Natural killer cell (primary cell): ENCODE results near the gene CTAGE9. TPM values are rescaled to one million over a fixed set of nuclear protein-coding genes. Genes with fewer than 3 reads are reported as not detected.

Source experiments
- ATAC-seq, 3 donors: fragments of 150-1000 bp in 2 of 3; fragments of 200-7000 bp in 1 of 3; cut with Tn5 transposase; 1 replicate in 1 of 3; 2 replicates in 2 of 3; pipeline ENCODE4 v1.10.0; 2021; ENCODE audit warnings: mild to moderate bottlenecking in 2 of 3, moderate library complexity in 2 of 3
- DNase-seq, 2 donors: peaks; one replicate each; pipeline versions ENCODE4 v3.0.0 to v3.0.0-alpha.2; 2013 to 2021; ENCODE audit warnings: mixed read lengths in 1 of 2
- H3K27ac ChIP-seq: one replicate; pipeline ENCODE4 v1.5.1; 2013; ENCODE audit warnings: mild to moderate bottlenecking, low read length
- H3K27me3 ChIP-seq: one replicate; pipeline ENCODE4 v1.6.1; 2013; ENCODE audit warnings: low read length; ENCODE audit not compliant: control insufficient read depth, insufficient read depth
- H3K36me3 ChIP-seq: one replicate; pipeline ENCODE4 v1.6.1; 2013; ENCODE audit warnings: low read length; ENCODE audit not compliant: control insufficient read depth, insufficient read depth
- H3K4me1 ChIP-seq: one replicate; pipeline ENCODE4 v1.6.1; 2013; ENCODE audit warnings: low read length; ENCODE audit not compliant: control insufficient read depth, insufficient read depth
- H3K4me3 ChIP-seq: one replicate; pipeline ENCODE4 v1.5.1; 2013; ENCODE audit warnings: low read length
- H3K9me3 ChIP-seq: one replicate; pipeline ENCODE4 v1.6.1; 2013; ENCODE audit warnings: low read length; ENCODE audit not compliant: control insufficient read depth, insufficient read depth
- H3K27ac Mint-ChIP-seq, 2 donors: one replicate each; pipeline ENCODE4 v1.8.0; 2022; ENCODE audit warnings: mild to moderate bottlenecking in 2 of 2, mixed read lengths in 2 of 2, moderate library complexity in 1 of 2
- H3K27me3 Mint-ChIP-seq, 2 donors: one replicate each; pipeline ENCODE4 v1.8.0; 2022; ENCODE audit warnings: low read depth in 2 of 2, mixed read lengths in 2 of 2
- H3K36me3 Mint-ChIP-seq: one replicate; pipeline ENCODE4 v1.8.0; 2022; ENCODE audit warnings: mixed read lengths
- H3K4me1 Mint-ChIP-seq, 2 donors: one replicate each; pipeline ENCODE4 v1.8.0; 2022; ENCODE audit warnings: mixed read lengths in 2 of 2
- H3K4me3 Mint-ChIP-seq: one replicate; pipeline ENCODE4 v1.8.0; 2022; ENCODE audit warnings: mild to moderate bottlenecking, moderate library complexity, mixed read lengths
- H3K9me3 Mint-ChIP-seq, 2 donors: one replicate each; pipeline ENCODE4 v1.8.0; 2022; ENCODE audit warnings: mixed read lengths in 2 of 2
- WGBS: methylation state at CpG from one replicate; pipeline ENCODE4 v1.1.7; 2013; ENCODE audit warnings: missing lambda C conversion rate; ENCODE audit not compliant: insufficient coverage; 5-methylcytosine and 5-hydroxymethylcytosine counted together
- intact Hi-C: fragments of 100-400 bp; cut with micrococcal nuclease; formaldehyde crosslinking; loops from one replicate; pipeline ENCODE4 v1.14.2; 2022
- total RNA-seq, 4 donors: library from RNA; stranded (reverse); fragments of 120-200 nt in 1 of 4; gene quantifications; one replicate each; pipeline versions ENCODE4 v1.2.3 to v1.2.4, GENCODE V29; 2013 to 2022
- TF ChIP-seq, protein P1 (sequence below): fragments of 200-600 bp; IDR thresholded peaks from one replicate; pipeline ENCODE4 v1.8.0; 2022; ENCODE audit warnings: antibody characterized with exemption

CTAGE9 gene
- total RNA-seq, 3 donors from 2014 or later (not counting 1 experiment from before 2014, with no cell fraction given), result 0.21 TPM; not detected in 2

DNA sequence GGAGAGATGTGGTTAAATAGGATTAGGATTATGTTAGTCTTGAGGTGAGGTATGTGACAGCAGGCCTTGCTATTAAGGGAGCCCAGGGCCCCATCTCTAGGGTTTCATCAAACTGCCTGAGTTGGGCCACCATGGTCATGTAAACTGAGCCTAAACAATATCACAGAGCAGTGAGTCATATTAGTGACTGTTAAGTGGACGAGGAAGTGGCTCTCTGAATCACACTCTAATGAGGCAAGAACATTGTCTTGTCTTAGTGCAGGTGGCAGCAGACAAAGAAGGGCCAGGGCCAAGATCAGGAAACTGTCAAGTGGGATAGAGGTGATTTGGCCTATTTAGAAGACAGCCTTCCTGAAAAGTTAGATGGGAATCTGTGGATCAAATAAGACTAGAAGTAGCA, 50.6 kb downstream of the CTAGE9 start:
- 67% methylated on average over 1 of the region's 1 CpG for WGBS
- peaks cover 3% of the 10 kb centered on the region for H3K4me1 ChIP-seq
- H3K27me3 ChIP-seq, result no peaks in the 10 kb centered on the region
- no peak for ATAC-seq
- no peaks in the 10 kb centered on the region for H3K36me3 ChIP-seq
- Mint-ChIP-seq H3K9me3 (no peaks in the 10 kb centered on the region), H3K27ac (no peak overlapping the region), H3K36me3 (no peaks in the 10 kb centered on the region), H3K4me1 (no peaks in the 10 kb centered on the region), H3K4me3 (no peak overlapping the region), H3K27me3 (no peaks in the 10 kb centered on the region)
- TF ChIP-seq, protein P1, sequence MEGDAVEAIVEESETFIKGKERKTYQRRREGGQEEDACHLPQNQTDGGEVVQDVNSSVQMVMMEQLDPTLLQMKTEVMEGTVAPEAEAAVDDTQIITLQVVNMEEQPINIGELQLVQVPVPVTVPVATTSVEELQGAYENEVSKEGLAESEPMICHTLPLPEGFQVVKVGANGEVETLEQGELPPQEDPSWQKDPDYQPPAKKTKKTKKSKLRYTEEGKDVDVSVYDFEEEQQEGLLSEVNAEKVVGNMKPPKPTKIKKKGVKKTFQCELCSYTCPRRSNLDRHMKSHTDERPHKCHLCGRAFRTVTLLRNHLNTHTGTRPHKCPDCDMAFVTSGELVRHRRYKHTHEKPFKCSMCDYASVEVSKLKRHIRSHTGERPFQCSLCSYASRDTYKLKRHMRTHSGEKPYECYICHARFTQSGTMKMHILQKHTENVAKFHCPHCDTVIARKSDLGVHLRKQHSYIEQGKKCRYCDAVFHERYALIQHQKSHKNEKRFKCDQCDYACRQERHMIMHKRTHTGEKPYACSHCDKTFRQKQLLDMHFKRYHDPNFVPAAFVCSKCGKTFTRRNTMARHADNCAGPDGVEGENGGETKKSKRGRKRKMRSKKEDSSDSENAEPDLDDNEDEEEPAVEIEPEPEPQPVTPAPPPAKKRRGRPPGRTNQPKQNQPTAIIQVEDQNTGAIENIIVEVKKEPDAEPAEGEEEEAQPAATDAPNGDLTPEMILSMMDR, result no peak
- no peak for DNase-seq
- H3K9me3 ChIP-seq, result no peaks in the 10 kb centered on the region
- no peak overlapping the region for H3K4me3 ChIP-seq
- H3K27ac ChIP-seq, result no peak overlapping the region
- intact Hi-C loops, result no loop called here

Other genes starting within 250 kb of the CTAGE9 start
- gene ARG1, start 137.8 kb downstream of the CTAGE9 start, total RNA-seq, result not detected
- gene MED23, start 82.8 kb downstream of the CTAGE9 start, total RNA-seq, result 10 to 100 TPM; 63.8 to 71.2 (median 67.4) TPM
- gene ENPP3, start 73.7 kb downstream of the CTAGE9 start, total RNA-seq, result 10 to 100 TPM in 1 of 3 donors, 1 to 10 TPM in 1, under 1 TPM in 1; 0.33 to 32.4 (median 1.8) TPM
- gene OR2A4, start 9.6 kb downstream of the CTAGE9 start, total RNA-seq, result under 1 TPM in 1 of 3 donors, not detected in 2; 0.33 TPM
- gene ENPP1, start 97.0 kb upstream of the CTAGE9 start, total RNA-seq, result under 1 TPM; 0.45 to 0.85 (median 0.83) TPM
- gene CCN2, start 240.4 kb upstream of the CTAGE9 start, total RNA-seq, result not detected